ENCODE data around the gene HDAC6.
A peak's percentile ranks its signal among the peaks of the same experiment; 100 is the strongest.
"Not testable (repeated sequence)": the region's sequence is repeated elsewhere in the genome, so short reads cannot be mapped to it uniquely, and the experiment has no call there.

Gene HDAC6

GRCh38 chrX:48789366-48790220, 12.3 kb upstream of the HDAC6 start:
- DNase-seq (ENCODE audit: low read depth), result no peak

GRCh38 chrX:48790477-48790876, 11.4 kb upstream of the HDAC6 start:
- DNase-seq (ENCODE audit: low read depth), result no peak

- no peak for DNase-seq (ENCODE audit: low read depth)
Measured at GRCh38 chrX:48791063-48791820, 10.6 kb upstream of the HDAC6 start.

GRCh38 chrX:48792219-48792618, 9.6 kb upstream of the HDAC6 start:
- DNase-seq (ENCODE audit: low read depth), result no peak

GRCh38 chrX:48793935-48794334, 7.9 kb upstream of the HDAC6 start:
- DNase-seq (ENCODE audit: low read depth), result no peak

GRCh38 chrX:48794340-48794910, 7.4 kb upstream of the HDAC6 start:
- DNase-seq (ENCODE audit: low read depth), result no peak

- DNase-seq (ENCODE audit: low read depth), result no peak
Measured at GRCh38 chrX:48794911-48795515, 6.9 kb upstream of the HDAC6 start.

GRCh38 chrX:48798318-48798717, 3.5 kb upstream of the HDAC6 start:
- DNase-seq (ENCODE audit: low read depth), result no peak

- no peak for DNase-seq (ENCODE audit: low read depth)
Measured at GRCh38 chrX:48800574-48801279, 1.1 kb upstream of the HDAC6 start.

- DNase-seq (ENCODE audit: low read depth), result peak; percentile 41
Measured at GRCh38 chrX:48802089-48802904, 430 bp downstream of the HDAC6 start.

- no peak for DNase-seq (ENCODE audit: low read depth)
Measured at GRCh38 chrX:48802905-48803200, 986 bp downstream of the HDAC6 start.

GRCh38 chrX:48806081-48806480, 4.2 kb downstream of the HDAC6 start:
- DNase-seq (ENCODE audit: low read depth), result no peak

- DNase-seq (ENCODE audit: low read depth), result no peak
Measured at GRCh38 chrX:48813644-48814043, 11.8 kb downstream of the HDAC6 start.

GRCh38 chrX:48814722-48815121, 12.9 kb downstream of the HDAC6 start:
- no peak for DNase-seq (ENCODE audit: low read depth)

- no peak for DNase-seq (ENCODE audit: low read depth)
Measured at GRCh38 chrX:48815266-48815665, 13.4 kb downstream of the HDAC6 start.

GRCh38 chrX:48816014-48816810, 14.3 kb downstream of the HDAC6 start:
- no peak for DNase-seq (ENCODE audit: low read depth)

GRCh38 chrX:48818098-48818497, 16.2 kb downstream of the HDAC6 start:
- no peak for DNase-seq (ENCODE audit: low read depth)

GRCh38 chrX:48818866-48819265, 17.0 kb downstream of the HDAC6 start:
- no peak for DNase-seq (ENCODE audit: low read depth)

- DNase-seq (ENCODE audit: low read depth), result not testable (repeated sequence)
Measured at GRCh38 chrX:48819394-48819793, 17.5 kb downstream of the HDAC6 start.

GRCh38 chrX:48823053-48823452, 21.2 kb downstream of the HDAC6 start:
- no peak for DNase-seq (ENCODE audit: low read depth)

All from stimulated activated CD8-positive, alpha-beta memory T cell treated with anti-CD3 and anti-CD28 coated beads, Interleukin-7, amount 100 ng/mL, for 24 hours (primary cell).